ENCODE results near the gene IL5RA.

DNA sequence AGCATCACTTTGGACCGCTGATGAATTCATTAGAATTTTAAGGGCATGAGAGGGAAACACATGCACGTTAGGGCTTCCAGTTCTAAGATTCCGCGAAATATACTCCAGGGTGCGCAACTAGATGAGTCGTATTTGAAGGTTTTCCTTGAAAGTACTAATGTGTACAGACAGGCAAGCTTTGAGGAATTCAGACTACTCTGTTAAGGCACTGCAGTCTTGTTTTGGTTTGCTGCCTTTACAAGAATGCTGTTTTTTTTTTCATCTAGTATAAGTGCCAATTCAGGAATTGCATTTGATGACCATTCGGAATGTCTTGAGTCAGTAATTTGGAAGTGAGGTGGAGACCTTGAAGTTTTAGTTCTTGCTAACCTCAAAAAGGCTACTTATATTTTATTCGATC, 35.7 kb upstream of the IL5RA start:
- no peak for TF ChIP-seq SIN3A (IDR thresholded peaks at IDR 0.05; ENCODE audit: borderline replicate concordance, insufficient read depth, low read length)
- TF ChIP-seq TAF1 (IDR thresholded peaks at IDR 0.05; ENCODE audit: borderline replicate concordance, insufficient read depth, low read length) = no peak
- no peak for TF ChIP-seq POLR2AphosphoS5 (IDR thresholded peaks at IDR 0.05; ENCODE audit: low read depth, low read length)
